Heart right ventricle (tissue), 16 donors: Measurements from ENCODE around the gene TEX54. TPM values are rescaled to one million over a fixed set of nuclear protein-coding genes. Genes with fewer than 3 reads are reported as not detected.
A peak's percentile ranks its signal among the peaks of the same experiment; 100 is the strongest.

Source experiments
- ATAC-seq, 8 donors: fragments of 200-7000 bp; cut with Tn5 transposase; one replicate each; pipeline ENCODE4 v1.9.1; 2020; ENCODE audit warnings: mild to moderate bottlenecking in 8 of 8, moderate library complexity in 8 of 8, moderate number of reproducible peaks in 1 of 8
- DNase-seq, 2 donors: peaks; one replicate each; pipeline ENCODE4 v3.0.0-alpha.2; 2020
- H3K27ac ChIP-seq, 10 donors: fragments of 200-600 bp; sonication (generic) in 2 of 10; one replicate each; pipeline versions ENCODE4 v1.5.0 to v1.8.0; 2020 to 2022; ENCODE audit warnings: mild to moderate bottlenecking in 3 of 10
- H3K27me3 ChIP-seq, 7 donors: fragments of 200-600 bp; one replicate each; pipeline ENCODE4 v1.8.0; 2021 to 2022; ENCODE audit warnings: mild to moderate bottlenecking in 2 of 7
- H3K36me3 ChIP-seq, 9 donors: fragments of 200-600 bp; sonication (generic) in 1 of 9; one replicate each; pipeline versions ENCODE4 v1.5.0 to v1.8.0; 2020 to 2022; ENCODE audit warnings: mild to moderate bottlenecking in 2 of 9
- H3K4me1 ChIP-seq, 9 donors: fragments of 200-600 bp; sonication (generic) in 1 of 9; one replicate each; pipeline versions ENCODE4 v1.5.0 to v1.8.0; 2020 to 2022; ENCODE audit warnings: mild to moderate bottlenecking in 4 of 9
- H3K4me3 ChIP-seq, 10 donors: fragments of 200-600 bp; sonication (generic) in 2 of 10; one replicate each; pipeline versions ENCODE4 v1.5.0 to v1.8.0; 2020 to 2022; ENCODE audit warnings: mild to moderate bottlenecking in 7 of 10, moderate library complexity in 2 of 10
- H3K9me3 ChIP-seq, 11 donors: fragments of 200-600 bp in 10 of 11; sonication (generic) in 2 of 11; one replicate each; pipeline versions ENCODE4 v1.5.0 to v1.8.0; 2013 to 2022; ENCODE audit warnings: mild to moderate bottlenecking in 2 of 11, control low read depth in 1 of 11, moderate library complexity in 1 of 11
- WGBS, 2 donors: extraction: QIAGEN DNeasy Blood & Tissue Kit; methylation state at CpG; one replicate each; pipeline ENCODE4 v1.1.7; 2013; ENCODE audit warnings: inconsistent platforms in 1 of 2; 5-methylcytosine and 5-hydroxymethylcytosine counted together
- intact Hi-C, 10 donors: fragments of 100-400 bp; cut with DNase I; formaldehyde crosslinking; loops; one replicate each; pipeline versions ENCODE4 v1.11.1 to v1.14.2; 2022
- polyA plus RNA-seq, 2 donors: library from polyadenylated mRNA; stranded (reverse); fragments of 200-250 nt; gene quantifications; one replicate each; pipeline ENCODE4 v1.2.3, GENCODE V29; 2013
- total RNA-seq, 10 donors: library from RNA; stranded (reverse); fragmentation: NEBNext Ultra II Directional in 3 of 10; extraction: Animal tissue kit (Norgen Biotek cat#: 25700) in 3 of 10; gene quantifications; one replicate each; pipeline versions ENCODE4 v1.2.1 to v1.2.4, GENCODE V29; 2021 to 2023
- TF ChIP-seq, protein P1 (sequence below), 9 donors: fragments of 200-600 bp; sonication (generic) in 2 of 9; IDR thresholded peaks; one replicate each; pipeline versions ENCODE4 v1.5.0 to v1.8.0; 2021 to 2022; ENCODE audit warnings: antibody characterized with exemption in 9 of 9, mild to moderate bottlenecking in 5 of 9, moderate library complexity in 1 of 9
- donor health status: Arrhythmogenic right ventricular cardiomyopathy.
- donor health status: ischemic (EF 13 %, LVEDD 7.1; RV severe dilation, severe dysfunction).
- donor health status: healthy with polysubstance abuse.
- donor health status: DM: no; HTN: yes; CAD: no.
- donor health status: DM: no; HTN: no; CAD: no.
- donor health status: ischemic (EF 25% LVEDD 6.9; RV normal size, moderate dysfunction).
- donor health status: ischemic (EF 25% LVEDD 5.7; RV mildly dilated, moderate dysfunction).
- donor health status: healthy.
- donor health status: DM: yes; HTN: yes; CAD: no.
- donor health status: Ischemic cardiomyopathy.
- donor health status: ischemic (EF 35%, LVEDD 5.7; RV mildly dilated, moderate dysfunction).
- donor health status: nonischemic (EF 11% LVEDD 7.7; RV severe dilation, severe dysfunction).
- donor health status: DM: yes; HTN: yes; CAD: no.
- donor health status: PGD.
- donor health status: ischemic (EF 29% LVEDD 5.4; RV normal size, mild dysfunction).
- donor health status: nonischemic (EF 23%, LVEDD 6.1; RV moderate dilation, normal function).

Gene TEX54
- total and polyA plus RNA-seq, 12 donors: not detected

DNA sequence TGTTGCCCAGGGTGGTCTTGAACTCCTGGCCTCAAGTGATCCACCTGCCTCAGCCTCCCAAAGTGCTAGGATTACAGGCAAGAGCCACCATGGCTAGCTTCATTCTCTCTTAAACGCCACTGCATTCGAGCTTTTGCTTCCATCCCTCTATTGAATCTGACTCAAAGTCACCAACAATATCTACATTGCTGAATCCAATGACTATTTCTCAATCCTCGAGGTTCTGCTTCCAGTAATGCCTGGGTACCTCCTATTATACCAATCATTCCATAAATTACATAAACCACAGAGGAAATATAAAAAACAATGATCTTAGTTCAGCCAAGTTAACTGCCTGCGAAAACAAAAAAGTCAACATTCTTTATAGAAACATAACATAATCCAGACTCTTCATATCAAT lies 15.5 kb downstream of the TEX54 start:
- H3K36me3 ChIP-seq: peaks cover 0 to 96% (median 42%) of the 10 kb centered on the region in 9 donors
- TF ChIP-seq, protein P1, sequence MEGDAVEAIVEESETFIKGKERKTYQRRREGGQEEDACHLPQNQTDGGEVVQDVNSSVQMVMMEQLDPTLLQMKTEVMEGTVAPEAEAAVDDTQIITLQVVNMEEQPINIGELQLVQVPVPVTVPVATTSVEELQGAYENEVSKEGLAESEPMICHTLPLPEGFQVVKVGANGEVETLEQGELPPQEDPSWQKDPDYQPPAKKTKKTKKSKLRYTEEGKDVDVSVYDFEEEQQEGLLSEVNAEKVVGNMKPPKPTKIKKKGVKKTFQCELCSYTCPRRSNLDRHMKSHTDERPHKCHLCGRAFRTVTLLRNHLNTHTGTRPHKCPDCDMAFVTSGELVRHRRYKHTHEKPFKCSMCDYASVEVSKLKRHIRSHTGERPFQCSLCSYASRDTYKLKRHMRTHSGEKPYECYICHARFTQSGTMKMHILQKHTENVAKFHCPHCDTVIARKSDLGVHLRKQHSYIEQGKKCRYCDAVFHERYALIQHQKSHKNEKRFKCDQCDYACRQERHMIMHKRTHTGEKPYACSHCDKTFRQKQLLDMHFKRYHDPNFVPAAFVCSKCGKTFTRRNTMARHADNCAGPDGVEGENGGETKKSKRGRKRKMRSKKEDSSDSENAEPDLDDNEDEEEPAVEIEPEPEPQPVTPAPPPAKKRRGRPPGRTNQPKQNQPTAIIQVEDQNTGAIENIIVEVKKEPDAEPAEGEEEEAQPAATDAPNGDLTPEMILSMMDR (IDR thresholded peaks at IDR 0.05): no peak
- H3K27me3 ChIP-seq: no peaks in the 10 kb centered on the region
- H3K4me1 ChIP-seq: peaks cover 0 to 10% (median 0%) of the 10 kb centered on the region in 9 donors
- peak overlapping the region in 1 of 10 donors; percentile 75 for H3K27ac ChIP-seq
- H3K9me3 ChIP-seq: no peaks in the 10 kb centered on the region
- WGBS, 2 donors: 89 to 92% methylated on average over 4 of the region's 4 CpGs
- no peak overlapping the region for H3K4me3 ChIP-seq
- no peak for ATAC-seq
- DNase-seq: no peak
- intact Hi-C loops: no loop called here

DNA sequence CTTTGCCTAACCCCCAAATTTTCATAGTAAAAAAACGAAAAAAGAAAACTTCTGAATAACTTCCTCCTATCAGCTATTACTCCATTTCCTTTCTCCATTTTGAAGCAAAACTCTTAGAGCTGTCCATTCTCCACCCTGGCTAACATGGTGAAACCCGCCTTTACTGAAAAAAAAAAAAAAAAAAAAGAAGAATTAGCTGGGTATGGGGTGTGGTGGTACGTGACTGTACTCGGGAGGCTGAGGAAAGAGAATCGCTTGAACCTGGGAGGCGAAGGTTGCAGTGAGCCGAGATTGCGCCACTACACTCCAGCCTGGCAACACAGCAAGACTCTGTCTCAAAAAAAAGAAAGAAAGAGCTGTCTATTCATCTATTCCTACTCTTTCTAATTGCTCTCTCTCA lies 16.1 kb downstream of the TEX54 start:
- peaks cover 0 to 90% (median 36%) of the 10 kb centered on the region in 9 donors for H3K36me3 ChIP-seq
- no peak for DNase-seq
- H3K4me3 ChIP-seq: no peak overlapping the region
- TF ChIP-seq, protein P1 (IDR thresholded peaks at IDR 0.05): no peak
- H3K27ac ChIP-seq: peak overlapping the region in 1 of 10 donors; percentile 75
- ATAC-seq: peak in 1 of 8 donors; percentile 45
- intact Hi-C loops: no loop called here
- no peaks in the 10 kb centered on the region for H3K9me3 ChIP-seq
- H3K4me1 ChIP-seq: peaks cover 0 to 10% (median 0%) of the 10 kb centered on the region in 9 donors
- no peaks in the 10 kb centered on the region for H3K27me3 ChIP-seq
- 87 to 91% methylated on average over 8 of the region's 8 CpGs for WGBS, 2 donors

DNA sequence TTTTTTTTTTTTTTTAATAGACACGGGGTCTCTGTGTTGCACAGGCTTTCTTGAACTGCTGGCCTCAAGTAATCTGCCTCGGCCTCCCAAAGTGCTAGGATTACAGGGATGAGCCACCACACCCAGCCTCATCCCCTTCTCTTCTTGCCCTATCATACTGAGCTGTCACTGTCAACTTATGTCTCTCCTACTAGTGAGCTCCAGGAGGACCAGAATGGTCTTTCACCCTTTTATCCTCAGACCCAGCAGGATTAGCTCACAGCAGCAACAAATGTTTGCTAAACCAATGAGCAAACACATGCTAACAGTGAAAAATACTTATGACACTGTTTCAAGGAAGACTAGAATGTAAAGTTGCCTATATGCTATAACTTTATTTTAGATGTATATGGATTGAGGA lies 21.0 kb downstream of the TEX54 start:
- 76 to 86% methylated on average over 2 of the region's 2 CpGs for WGBS, 2 donors
- no peak overlapping the region for H3K27ac ChIP-seq
- no peak for ATAC-seq

DNA sequence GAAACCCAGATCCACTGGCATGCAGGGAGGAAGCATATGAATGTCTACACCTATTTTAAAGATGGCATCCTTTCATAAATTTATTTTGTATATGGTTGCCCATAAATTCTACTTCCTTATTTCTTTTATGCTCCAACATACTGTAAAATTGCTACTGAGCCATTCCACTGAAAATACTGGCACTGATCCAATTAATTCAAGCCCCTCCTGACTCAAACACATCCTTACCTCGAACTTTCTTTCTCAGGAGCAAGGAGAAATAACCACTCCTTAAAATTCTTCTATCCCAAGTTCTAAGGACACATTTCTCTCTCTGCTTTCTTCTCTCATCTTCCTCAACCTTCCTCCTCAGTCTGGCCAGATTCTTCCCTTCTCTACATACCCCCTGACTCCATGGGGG lies 21.9 kb downstream of the TEX54 start:
- WGBS, 2 donors: 40 to 41% methylated on average over 1 of the region's 1 CpG
- TF ChIP-seq, protein P1 (IDR thresholded peaks at IDR 0.05): no peak
- intact Hi-C loops: no loop called here
- ATAC-seq (no peak), DNase-seq (no peak)
- H3K4me1 ChIP-seq: peaks cover 2 to 24% (median 13%) of the 10 kb centered on the region in 9 donors
- peaks cover 0 to 46% (median 3%) of the 10 kb centered on the region in 9 donors for H3K36me3 ChIP-seq
- H3K4me3 ChIP-seq: no peak overlapping the region
- no peaks in the 10 kb centered on the region for H3K9me3 ChIP-seq
- H3K27ac ChIP-seq: no peak overlapping the region
- no peaks in the 10 kb centered on the region for H3K27me3 ChIP-seq

More for the DNA sequence above, 21.0 kb downstream of the TEX54 start:
- H3K27me3 ChIP-seq: no peaks in the 10 kb centered on the region
- no peaks in the 10 kb centered on the region for H3K9me3 ChIP-seq
- H3K4me1 ChIP-seq: peaks cover 0 to 14% (median 4%) of the 10 kb centered on the region in 9 donors
- no peak overlapping the region for H3K4me3 ChIP-seq
- DNase-seq: no peak
- intact Hi-C loops: no loop called here
- TF ChIP-seq, protein P1 (IDR thresholded peaks at IDR 0.05): no peak
- H3K36me3 ChIP-seq: peaks cover 0 to 55% (median 4%) of the 10 kb centered on the region in 9 donors
